ENCODE measurements around the gene TANK. TPM values are rescaled to one million over a fixed set of nuclear protein-coding genes. Genes with fewer than 3 reads are reported as not detected.
"Not testable (repeated sequence)": the region's sequence is repeated elsewhere in the genome, so short reads cannot be mapped to it uniquely, and the experiment has no call there.

Gene TANK
- total and polyA plus RNA-seq, 4 donors: 36.9 to 76.3 (median 46.9) TPM

- no peaks in the 10 kb centered on the region for H3K36me3 ChIP-seq (ENCODE audit: control insufficient read depth, insufficient read depth, low read length)
- no CpG with 5 or more reads among the region's 1 CpG for WGBS (ENCODE audit: insufficient coverage)
- no peak overlapping the region for H3K4me3 ChIP-seq (ENCODE audit: low read depth, low read length)
- no peak overlapping the region for H3K27ac ChIP-seq (ENCODE audit: low read depth, low read length)
- H3K27me3 ChIP-seq (ENCODE audit: control insufficient read depth, insufficient read depth, low read length): no peaks in the 10 kb centered on the region
- no peaks in the 10 kb centered on the region for H3K9me3 ChIP-seq (ENCODE audit: control insufficient read depth, insufficient read depth, low read length)
- peaks cover 7% of the 10 kb centered on the region for H3K4me1 ChIP-seq (ENCODE audit: control insufficient read depth, insufficient read depth, low read length)
- DNase-seq (ENCODE audit: low read depth in 4 of 6, low spot score in 6 of 6): no peak
These were observed 28.4 kb upstream of the TANK start for GRCh38 chr2:161131804-161132203.

GRCh38 chr2:161132384-161132783, 27.8 kb upstream of the TANK start:
- H3K9me3 ChIP-seq (ENCODE audit: control insufficient read depth, insufficient read depth, low read length); H3K4me3 ChIP-seq (ENCODE audit: low read depth, low read length); H3K4me1 ChIP-seq (ENCODE audit: control insufficient read depth, insufficient read depth, low read length); H3K36me3 ChIP-seq (ENCODE audit: control insufficient read depth, insufficient read depth, low read length); H3K27ac ChIP-seq (ENCODE audit: low read depth, low read length); DNase-seq (ENCODE audit: low read depth in 4 of 6, low spot score in 6 of 6); H3K27me3 ChIP-seq (ENCODE audit: control insufficient read depth, insufficient read depth, low read length): not testable (repeated sequence)
- WGBS (ENCODE audit: insufficient coverage): no CpG with 5 or more reads among the region's 5 CpGs

GRCh38 chr2:161133366-161133765, 26.9 kb upstream of the TANK start:
- H3K4me1 ChIP-seq (ENCODE audit: control insufficient read depth, insufficient read depth, low read length): peaks cover 7% of the 10 kb centered on the region
- no peaks in the 10 kb centered on the region for H3K27me3 ChIP-seq (ENCODE audit: control insufficient read depth, insufficient read depth, low read length)
- no peak for DNase-seq (ENCODE audit: low read depth in 4 of 6, low spot score in 6 of 6)
- 78% methylated on average over 3 of the region's 6 CpGs for WGBS (ENCODE audit: insufficient coverage)
- no peaks in the 10 kb centered on the region for H3K9me3 ChIP-seq (ENCODE audit: control insufficient read depth, insufficient read depth, low read length)
- H3K27ac ChIP-seq (ENCODE audit: low read depth, low read length): no peak overlapping the region
- no peak overlapping the region for H3K4me3 ChIP-seq (ENCODE audit: low read depth, low read length)
- no peaks in the 10 kb centered on the region for H3K36me3 ChIP-seq (ENCODE audit: control insufficient read depth, insufficient read depth, low read length)

- no peaks in the 10 kb centered on the region for H3K27me3 ChIP-seq (ENCODE audit: control insufficient read depth, insufficient read depth, low read length)
- H3K9me3 ChIP-seq (ENCODE audit: control insufficient read depth, insufficient read depth, low read length): no peaks in the 10 kb centered on the region
- peak overlapping the region; percentile 11 for H3K27ac ChIP-seq (ENCODE audit: low read depth, low read length)
- H3K4me1 ChIP-seq (ENCODE audit: control insufficient read depth, insufficient read depth, low read length): peaks cover 7% of the 10 kb centered on the region
- no peak overlapping the region for H3K4me3 ChIP-seq (ENCODE audit: low read depth, low read length)
- 50% methylated on average over 6 of the region's 9 CpGs for WGBS (ENCODE audit: insufficient coverage)
- H3K36me3 ChIP-seq (ENCODE audit: control insufficient read depth, insufficient read depth, low read length): no peaks in the 10 kb centered on the region
- peak in 4 of 6 donors; percentile 65 to 89 (median 74) for DNase-seq (ENCODE audit: low read depth in 4 of 6, low spot score in 6 of 6)
These were observed 25.4 kb upstream of the TANK start for GRCh38 chr2:161134547-161135518.

GRCh38 chr2:161135951-161136593, 24.2 kb upstream of the TANK start:
- H3K27ac ChIP-seq (ENCODE audit: low read depth, low read length): peak overlapping the region; percentile 44
- H3K4me1 ChIP-seq (ENCODE audit: control insufficient read depth, insufficient read depth, low read length): peaks cover 7% of the 10 kb centered on the region
- peak in 1 of 6 donors; percentile 56 for DNase-seq (ENCODE audit: low read depth in 4 of 6, low spot score in 6 of 6)
- H3K9me3 ChIP-seq (ENCODE audit: control insufficient read depth, insufficient read depth, low read length): no peaks in the 10 kb centered on the region
- H3K4me3 ChIP-seq (ENCODE audit: low read depth, low read length): no peak overlapping the region
- H3K27me3 ChIP-seq (ENCODE audit: control insufficient read depth, insufficient read depth, low read length): no peaks in the 10 kb centered on the region
- no peaks in the 10 kb centered on the region for H3K36me3 ChIP-seq (ENCODE audit: control insufficient read depth, insufficient read depth, low read length)
- WGBS (ENCODE audit: insufficient coverage): no CpG with 5 or more reads among the region's 4 CpGs

- Histone ChIP-seq H3K4me1 (ENCODE audit: control insufficient read depth, insufficient read depth, low read length) (peaks cover 7% of the 10 kb centered on the region), H3K36me3 (ENCODE audit: control insufficient read depth, insufficient read depth, low read length) (no peaks in the 10 kb centered on the region), H3K27me3 (ENCODE audit: control insufficient read depth, insufficient read depth, low read length) (no peaks in the 10 kb centered on the region), H3K27ac (ENCODE audit: low read depth, low read length) (no peak overlapping the region), H3K9me3 (ENCODE audit: control insufficient read depth, insufficient read depth, low read length) (no peaks in the 10 kb centered on the region), H3K4me3 (ENCODE audit: low read depth, low read length) (no peak overlapping the region)
- DNase-seq (ENCODE audit: low read depth in 4 of 6, low spot score in 6 of 6): no peak
- WGBS (ENCODE audit: insufficient coverage): 90% methylated on average over 2 of the region's 4 CpGs
These were observed 23.4 kb upstream of the TANK start for GRCh38 chr2:161136696-161137324.

- DNase-seq (ENCODE audit: low read depth in 4 of 6, low spot score in 6 of 6): no peak
- Histone ChIP-seq H3K4me1 (ENCODE audit: control insufficient read depth, insufficient read depth, low read length) (peaks cover 7% of the 10 kb centered on the region), H3K27ac (ENCODE audit: low read depth, low read length) (no peak overlapping the region), H3K36me3 (ENCODE audit: control insufficient read depth, insufficient read depth, low read length) (no peaks in the 10 kb centered on the region), H3K4me3 (ENCODE audit: low read depth, low read length) (no peak overlapping the region), H3K9me3 (ENCODE audit: control insufficient read depth, insufficient read depth, low read length) (no peaks in the 10 kb centered on the region), H3K27me3 (ENCODE audit: control insufficient read depth, insufficient read depth, low read length) (no peaks in the 10 kb centered on the region)
- no CpG with 5 or more reads among the region's 2 CpGs for WGBS (ENCODE audit: insufficient coverage)
These were observed 21.8 kb upstream of the TANK start for GRCh38 chr2:161138429-161138828.

GRCh38 chr2:161139098-161139987, 20.9 kb upstream of the TANK start:
- no peak for DNase-seq (ENCODE audit: low read depth in 4 of 6, low spot score in 6 of 6)
- H3K36me3 ChIP-seq (ENCODE audit: control insufficient read depth, insufficient read depth, low read length): no peaks in the 10 kb centered on the region
- no peaks in the 10 kb centered on the region for H3K9me3 ChIP-seq (ENCODE audit: control insufficient read depth, insufficient read depth, low read length)
- no peak overlapping the region for H3K4me3 ChIP-seq (ENCODE audit: low read depth, low read length)
- H3K4me1 ChIP-seq (ENCODE audit: control insufficient read depth, insufficient read depth, low read length): peaks cover 6% of the 10 kb centered on the region
- 83% methylated on average over 1 of the region's 3 CpGs for WGBS (ENCODE audit: insufficient coverage)
- H3K27ac ChIP-seq (ENCODE audit: low read depth, low read length): no peak overlapping the region
- H3K27me3 ChIP-seq (ENCODE audit: control insufficient read depth, insufficient read depth, low read length): no peaks in the 10 kb centered on the region

- Histone ChIP-seq H3K4me1 (ENCODE audit: control insufficient read depth, insufficient read depth, low read length) (no peaks in the 10 kb centered on the region), H3K27ac (ENCODE audit: low read depth, low read length) (no peak overlapping the region), H3K4me3 (ENCODE audit: low read depth, low read length) (no peak overlapping the region), H3K36me3 (ENCODE audit: control insufficient read depth, insufficient read depth, low read length) (no peaks in the 10 kb centered on the region), H3K9me3 (ENCODE audit: control insufficient read depth, insufficient read depth, low read length) (no peaks in the 10 kb centered on the region), H3K27me3 (ENCODE audit: control insufficient read depth, insufficient read depth, low read length) (no peaks in the 10 kb centered on the region)
- WGBS (ENCODE audit: insufficient coverage): no CpG with 5 or more reads among the region's 2 CpGs
- DNase-seq (ENCODE audit: low read depth in 4 of 6, low spot score in 6 of 6): no peak
These were observed 19.2 kb upstream of the TANK start for GRCh38 chr2:161141033-161141432.

Measured in spinal cord (tissue), 10 donors.